SH-SY5Y (cell line): ENCODE results near the gene AQP5.

ENCODE experiments used
- GATA2 ChIP-seq: IDR thresholded peaks from 2 replicates; pipeline ENCODE4 v1.6.1; 2011; ENCODE audit warnings: mild to moderate bottlenecking, low read depth, low read length
- GATA3 ChIP-seq: IDR thresholded peaks from 2 replicates; pipeline ENCODE4 v1.6.1; 2011; ENCODE audit warnings: low read depth, mild to moderate bottlenecking, low read length, moderate library complexity

AQP5 gene

GRCh38 chr12:49961993-49962764 lies 507 bp downstream of the AQP5 start:
- TF ChIP-seq GATA3 = no peak

- TF ChIP-seq GATA3 = no peak
- no peak for TF ChIP-seq GATA2
Observed at GRCh38 chr12:49962861-49963765, 1.4 kb downstream of the AQP5 start.

GRCh38 chr12:49963976-49964815 lies 2.5 kb downstream of the AQP5 start:
- TF ChIP-seq GATA2 = no peak

DNA sequence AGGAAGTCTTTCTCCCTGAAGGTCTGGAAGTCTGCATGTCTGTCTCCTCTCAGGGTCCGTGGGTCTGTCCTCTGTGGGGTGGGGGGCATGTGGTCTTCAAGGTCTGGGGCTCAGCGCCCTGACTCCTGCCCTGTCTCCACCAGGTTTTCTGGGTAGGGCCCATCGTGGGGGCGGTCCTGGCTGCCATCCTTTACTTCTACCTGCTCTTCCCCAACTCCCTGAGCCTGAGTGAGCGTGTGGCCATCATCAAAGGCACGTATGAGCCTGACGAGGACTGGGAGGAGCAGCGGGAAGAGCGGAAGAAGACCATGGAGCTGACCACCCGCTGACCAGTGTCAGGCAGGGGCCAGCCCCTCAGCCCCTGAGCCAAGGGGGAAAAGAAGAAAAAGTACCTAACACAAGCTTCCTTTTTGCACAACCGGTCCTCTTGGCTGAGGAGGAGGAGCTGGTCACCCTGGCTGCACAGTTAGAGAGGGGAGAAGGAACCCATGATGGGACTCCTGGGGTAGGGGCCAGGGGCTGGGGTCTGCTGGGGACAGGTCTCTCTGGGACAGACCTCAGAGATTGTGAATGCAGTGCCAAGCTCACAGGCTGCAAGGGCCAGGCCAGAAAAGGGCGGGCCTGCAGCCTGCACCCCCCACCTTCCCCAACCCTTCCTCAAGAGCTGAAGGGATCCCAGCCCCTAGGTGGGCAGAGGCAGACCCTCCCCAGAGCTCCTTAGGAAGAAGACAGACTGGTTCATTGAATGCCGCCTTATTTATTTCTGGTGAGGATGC lies 3.4 kb downstream of the AQP5 start:
- no peak for TF ChIP-seq GATA3
- no peak for TF ChIP-seq GATA2

DNA sequence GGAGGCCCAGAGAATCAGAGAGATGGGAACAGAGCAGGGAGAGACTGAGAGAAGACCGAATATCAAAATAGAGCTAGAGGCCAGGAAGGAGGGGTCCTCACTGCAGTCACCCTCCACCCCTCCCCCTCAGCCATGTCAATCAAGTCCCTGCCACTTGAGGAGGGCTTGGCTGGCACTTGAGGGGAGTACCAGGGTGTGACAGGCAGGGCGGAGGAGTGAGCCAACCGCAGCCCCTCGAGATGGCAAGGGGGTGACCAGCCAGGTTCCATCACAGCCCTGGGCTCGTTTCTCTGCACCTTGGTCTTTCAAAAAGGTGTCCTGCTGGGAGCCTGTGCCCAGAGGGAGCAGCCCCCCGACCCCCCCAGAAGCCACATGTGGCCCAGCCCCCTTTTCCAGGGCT lies 4.2 kb downstream of the AQP5 start:
- TF ChIP-seq GATA2 (no peak), GATA3 (no peak)

DNA sequence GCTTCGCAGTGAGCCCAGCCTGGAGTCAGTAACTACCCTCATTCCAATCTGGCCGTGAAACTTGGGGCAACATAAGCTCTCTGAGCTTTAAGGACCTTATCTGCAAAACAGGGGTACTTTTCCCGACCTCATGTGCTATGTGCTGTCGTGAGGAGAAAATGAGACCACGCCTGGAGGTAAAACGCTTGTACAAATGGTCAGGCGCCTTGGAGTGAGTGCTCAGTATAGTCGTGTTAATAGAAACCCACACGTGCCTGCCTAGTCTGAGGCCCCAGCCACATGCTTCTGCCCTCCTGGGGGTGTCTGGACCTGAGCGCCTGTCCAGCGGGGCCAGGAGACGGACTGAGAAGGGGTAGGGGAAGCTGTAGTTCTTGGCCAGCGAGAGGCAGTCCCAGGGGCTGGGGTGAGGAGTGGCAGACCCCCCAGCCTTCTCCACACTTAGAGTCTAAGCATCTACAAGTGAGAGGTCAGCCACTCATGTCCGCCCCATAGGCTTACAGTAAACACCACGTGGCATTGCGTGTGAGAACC lies 4.9 kb downstream of the AQP5 start:
- no peak for TF ChIP-seq GATA2
- TF ChIP-seq GATA3 = no peak

DNA sequence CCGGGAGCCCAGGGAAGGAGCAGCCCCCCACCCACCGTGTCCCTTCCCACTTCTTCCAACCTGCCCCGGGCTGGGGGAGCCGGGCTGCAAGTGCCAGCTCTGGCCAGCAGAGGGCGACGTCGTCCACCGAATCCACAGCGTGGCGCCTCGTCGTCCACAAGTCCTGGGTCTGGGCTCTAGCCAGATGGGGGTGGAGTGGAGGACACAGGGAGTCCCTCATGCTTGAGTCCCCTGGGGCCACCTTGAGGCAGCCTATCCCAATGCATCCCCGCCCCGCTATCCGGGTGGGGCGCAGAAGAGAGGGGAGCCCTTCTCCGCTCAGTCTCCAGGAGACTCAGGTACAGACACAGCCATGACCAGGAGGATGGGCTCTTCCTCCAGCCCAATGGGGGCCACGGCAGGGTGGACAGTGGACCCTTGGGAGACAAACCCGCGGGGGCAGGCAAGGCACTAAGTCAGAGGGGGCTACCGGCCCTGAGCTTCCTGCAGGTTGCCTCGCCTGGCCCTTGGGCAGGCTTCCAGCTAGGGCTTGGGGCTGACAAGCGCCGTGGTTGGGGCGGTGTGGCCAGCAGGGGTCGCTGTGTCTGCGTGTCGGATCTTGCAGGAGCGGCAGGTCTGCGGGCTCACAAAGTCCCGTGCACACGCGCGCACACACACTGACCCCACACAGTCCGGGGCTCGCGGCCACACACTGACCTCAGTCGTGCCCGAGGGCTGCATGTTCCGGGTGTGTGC lies 5.5 kb downstream of the AQP5 start:
- TF ChIP-seq GATA3 (no peak), GATA2 (no peak)

DNA sequence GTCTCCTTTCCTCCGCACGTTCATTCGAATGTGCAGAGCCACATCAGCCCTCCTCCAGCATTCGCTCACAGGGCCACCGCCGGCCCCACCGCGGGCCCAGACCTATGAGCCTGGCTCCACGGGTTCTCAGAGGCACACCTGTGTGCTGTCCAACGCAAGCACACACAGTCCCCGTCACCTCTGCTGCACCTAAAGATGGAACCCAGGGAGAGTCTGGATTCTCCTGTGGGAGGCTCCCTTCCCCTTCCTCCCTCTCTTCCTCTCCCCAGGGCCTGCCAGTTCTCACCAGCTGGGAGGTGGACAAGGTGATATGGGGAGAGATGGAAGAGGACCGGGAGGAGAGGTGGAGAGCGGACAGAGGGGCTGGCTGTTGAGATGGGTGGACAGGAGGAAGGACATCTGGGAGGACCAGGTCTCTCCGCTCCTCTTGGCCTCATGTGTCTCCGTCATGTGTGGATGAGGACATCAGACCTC lies 6.1 kb downstream of the AQP5 start:
- no peak for TF ChIP-seq GATA2
- TF ChIP-seq GATA3 = no peak

- TF ChIP-seq GATA2 (no peak), GATA3 (no peak)
Observed at GRCh38 chr12:49968471-49968870, 6.8 kb downstream of the AQP5 start.

GRCh38 chr12:49969027-49969426 lies 7.4 kb downstream of the AQP5 start:
- TF ChIP-seq GATA2 = no peak
- no peak for TF ChIP-seq GATA3

GRCh38 chr12:49969651-49970429 lies 8.2 kb downstream of the AQP5 start:
- TF ChIP-seq GATA2 = no peak
- no peak for TF ChIP-seq GATA3

GRCh38 chr12:49970658-49971057 lies 9.0 kb downstream of the AQP5 start:
- TF ChIP-seq GATA3 (no peak), GATA2 (no peak)
